Endothelial cell of umbilical vein (primary cell): ENCODE measurements around the gene ANGPTL1. TPM values are rescaled to one million over a fixed set of nuclear protein-coding genes. Genes with fewer than 3 reads are reported as not detected.

Experiments
- BruUV-seq: library from RNA; stranded (reverse); fragments of 400-500 nt; replicated peaks from 2 replicates; lab custom pipeline; 2021; lab: Mats Ljungman, UMichigan
- CTCF ChIA-PET: fragments of 300-600, 350-600 bp; sonication (Branson Sonifier 250); formaldehyde crosslinking; loops from one replicate; lab custom pipeline; 2021; ENCODE audit warnings: antibody characterized with exemption, inconsistent platforms; lab: Charles Lee
- POLR2A ChIA-PET: fragments of 300-600, 350-600 bp; sonication (Branson Sonifier 250); formaldehyde crosslinking; loops from one replicate; lab custom pipeline; 2021; ENCODE audit warnings: antibody characterized with exemption, inconsistent platforms; lab: Charles Lee
- DNase-seq: peaks from one replicate; pipeline ENCODE4 v3.0.0-alpha.2; 2011; ENCODE audit warnings: low read depth, low spot score
- FAIRE-seq: peaks from 2 replicates; lab custom pipeline; 2011; peaks lifted over from hg19 to GRCh38; lab: Jason Lieb, UNC
- H2AFZ ChIP-seq: 2 replicates; pipeline ENCODE4 v1.6.0; 2012; ENCODE audit warnings: low read depth, low read length, control low read depth, inconsistent platforms
- H3K27ac ChIP-seq: 2 replicates; pipeline ENCODE4 v1.5.1; 2011; ENCODE audit warnings: low read depth, mild to moderate bottlenecking, control low read depth, low read length, moderate library complexity; ENCODE audit not compliant: insufficient read depth
- H3K27me3 ChIP-seq, 2 experiments: 2 replicates each; pipeline versions ENCODE4 v1.6.0 to v1.6.1; 2011; ENCODE audit warnings: low read length in 2 of 2, mixed read lengths in 1 of 2; ENCODE audit not compliant: control insufficient read depth in 2 of 2, insufficient read depth in 2 of 2
- H3K36me3 ChIP-seq, 2 experiments: 2 replicates in 1 of 2; 3 replicates in 1 of 2; pipeline ENCODE4 v1.5.1; 2011; ENCODE audit warnings: low read length in 2 of 2, mild to moderate bottlenecking in 1 of 2, moderate library complexity in 1 of 2; ENCODE audit not compliant: control insufficient read depth in 2 of 2, insufficient read depth in 2 of 2; ENCODE audit errors: extremely low read depth in 1 of 2
- H3K4me1 ChIP-seq: 3 replicates; pipeline ENCODE4 v1.5.1; 2011; ENCODE audit warnings: mild to moderate bottlenecking, low read length; ENCODE audit not compliant: control insufficient read depth, insufficient read depth; ENCODE audit errors: extremely low read depth
- H3K4me2 ChIP-seq: 2 replicates; pipeline ENCODE4 v1.6.1; 2011; ENCODE audit warnings: low read length, control low read depth, mixed read lengths; ENCODE audit not compliant: insufficient read depth
- H3K4me3 ChIP-seq, 3 experiments: fragments of 200-600 bp in 1 of 3; sonication (generic), shearing (Covaris generic) in 1 of 3; replicated peaks in 1 of 3; 2 replicates each; pipeline ENCODE4 v1.5.1; 2011 to 2016; ENCODE audit warnings: control low read depth in 3 of 3, low read length in 3 of 3, mild to moderate bottlenecking in 2 of 3, inconsistent platforms in 1 of 3, low read depth in 1 of 3, moderate library complexity in 1 of 3; ENCODE audit not compliant: insufficient read depth in 1 of 3
- H3K79me2 ChIP-seq: 2 replicates; pipeline ENCODE4 v1.6.0; 2012; ENCODE audit warnings: low read length, inconsistent platforms; ENCODE audit not compliant: control insufficient read depth, insufficient read depth
- H3K9ac ChIP-seq: replicated peaks from 2 replicates; pipeline ENCODE3; 2011; ENCODE audit warnings: low read length, control low read depth; ENCODE audit not compliant: insufficient read depth; ENCODE audit errors: extremely low read depth
- H3K9me1 ChIP-seq: replicated peaks from 3 replicates; pipeline ENCODE4 v1.6.0; 2011; ENCODE audit warnings: mild to moderate bottlenecking, low read length; ENCODE audit not compliant: control insufficient read depth, insufficient read depth; ENCODE audit errors: extremely low read depth
- H3K9me3 ChIP-seq: replicated peaks from 2 replicates; pipeline ENCODE4 v1.5.1; 2012; ENCODE audit warnings: low read length, inconsistent platforms; ENCODE audit not compliant: control insufficient read depth, insufficient read depth
- H4K20me1 ChIP-seq: replicated peaks from 2 replicates; pipeline ENCODE3; 2011; ENCODE audit warnings: mild to moderate bottlenecking, low read length; ENCODE audit not compliant: control insufficient read depth, insufficient read depth; ENCODE audit errors: extremely low read depth
- CTCF ChIP-seq, 2 donors: IDR thresholded peaks; 1 replicate in 1 of 2; 2 replicates in 1 of 2; pipeline ENCODE4 v1.5.1; 2011; ENCODE audit warnings: low read length in 2 of 2, mild to moderate bottlenecking in 2 of 2, moderate library complexity in 2 of 2, control low read depth in 1 of 2, inconsistent platforms in 1 of 2, low read depth in 1 of 2; ENCODE audit not compliant: insufficient read depth in 1 of 2; ENCODE audit errors: extremely low read depth in 1 of 2
- EZH2 ChIP-seq: IDR thresholded peaks from 2 replicates; pipeline ENCODE4 v1.6.1; 2012; ENCODE audit warnings: borderline replicate concordance, low read depth, mild to moderate bottlenecking, moderate library complexity, low read length, inconsistent platforms; ENCODE audit not compliant: severe bottlenecking
- FOS ChIP-seq: IDR thresholded peaks from 2 replicates; pipeline ENCODE4 v1.6.1; 2011; ENCODE audit warnings: mild to moderate bottlenecking, low read length, moderate library complexity, borderline replicate concordance; ENCODE audit not compliant: insufficient read depth
- GATA2 ChIP-seq: IDR thresholded peaks from 2 replicates; pipeline ENCODE4 v1.7.0; 2011; ENCODE audit warnings: low read depth, mild to moderate bottlenecking, moderate library complexity, mixed read lengths, low read length; ENCODE audit not compliant: insufficient read length, insufficient read depth
- JUN ChIP-seq: IDR thresholded peaks from 2 replicates; pipeline ENCODE4 v1.6.1; 2011; ENCODE audit warnings: borderline replicate concordance, low read depth; ENCODE audit not compliant: insufficient read length, insufficient read depth
- MAX ChIP-seq: IDR thresholded peaks from 2 replicates; pipeline ENCODE4 v1.6.1; 2011; ENCODE audit not compliant: insufficient read depth, insufficient read length
- MYC ChIP-seq: IDR thresholded peaks from one replicate; pipeline ENCODE4 v1.6.1; 2011; ENCODE audit warnings: mild to moderate bottlenecking, low read depth, low read length
- POLR2A ChIP-seq: IDR thresholded peaks from 2 replicates; pipeline ENCODE4 v1.6.1; 2012; ENCODE audit warnings: low read depth, mild to moderate bottlenecking, control low read depth, low read length
- POLR2AphosphoS5 ChIP-seq: IDR thresholded peaks from 2 replicates; pipeline ENCODE4 v1.6.1; 2012; ENCODE audit warnings: low read depth, mild to moderate bottlenecking, control low read depth, low read length, moderate library complexity; ENCODE audit not compliant: insufficient read depth
- dilution Hi-C: fragments of 300-500 bp; cut with MboI; formaldehyde crosslinking; loops from one replicate; pipeline ENCODE4 v1.15.0; 2019; ENCODE audit warnings: low sequenced_read_pairs; ENCODE audit not compliant: extremely low pct_ligation_motif_present
- intact Hi-C: fragments of 100-400 bp; cut with micrococcal nuclease; formaldehyde crosslinking; loops from one replicate; pipeline ENCODE4 v1.10.0; 2022
- polyA plus RNA-seq, 4 experiments: library from polyadenylated mRNA; depleted of rRNA in 3 of 4; stranded (reverse) in 3 of 4; unstranded in 1 of 4; fragments of >200 nt; gene quantifications; 2 replicates each; pipeline versions ENCODE4 v1.2.1 to v1.2.3, GENCODE V29; 2011 to 2012; ENCODE audit warnings: missing spikeins in 1 of 4
- total RNA-seq: library from RNA; stranded (reverse); gene quantifications from 2 replicates; pipeline ENCODE4 v1.2.3, GENCODE V29; 2021

Gene ANGPTL1
- total and polyA plus RNA-seq, 2 donors (not counting 3 experiments of a cell fraction or from before 2014, with no cell fraction given) = 0.15 TPM; not detected in 1

- DNase-seq (no peak), FAIRE-seq (no peak)
- no peak overlapping the region for H3K9ac ChIP-seq
- ChIA-PET POLR2A (no interaction called here), CTCF (no interaction called here)
- H2AFZ ChIP-seq = no peak overlapping the region
- BruUV-seq = no TSS peak
- no peaks in the 10 kb centered on the region for H3K9me3 ChIP-seq
- dilution Hi-C loops (no loop called here), intact Hi-C loops (no loop called here)
- H3K27me3 ChIP-seq = no peaks in the 10 kb centered on the region
- no peak overlapping the region for H3K4me2 ChIP-seq
- TF ChIP-seq FOS = no peak
- TF ChIP-seq JUN = no peak
- TF ChIP-seq EZH2 = no peak
- no peak for TF ChIP-seq POLR2AphosphoS5
- no peak for TF ChIP-seq POLR2A
- TF ChIP-seq GATA2 = no peak
- no peak for TF ChIP-seq MAX
- no peak for TF ChIP-seq CTCF (IDR thresholded peaks at IDR 0.05; ENCODE audit: extremely low read depth in 1 of 2, insufficient read depth in 1 of 2, low read depth in 1 of 2, low read length in 2 of 2)
- TF ChIP-seq MYC = no peak
- no peaks in the 10 kb centered on the region for H3K79me2 ChIP-seq
- H3K4me3 ChIP-seq = no peak overlapping the region
- H3K27ac ChIP-seq = no peak overlapping the region
- H3K36me3 ChIP-seq = peaks cover 0 to 6% of the 10 kb centered on the region in 2 experiments
- no peaks in the 10 kb centered on the region for H3K9me1 ChIP-seq
- H4K20me1 ChIP-seq = no peaks in the 10 kb centered on the region
- H3K4me1 ChIP-seq = no peaks in the 10 kb centered on the region
These were observed 41.7 kb upstream of the ANGPTL1 start for GRCh38 chr1:178912597-178912996.
